AG04450 (cell line): ENCODE data around the gene KIAA1328. TPM values are rescaled to one million over a fixed set of nuclear protein-coding genes. Genes with fewer than 3 reads are reported as not detected.

ENCODE experiments used
- CTCF ChIA-PET: fragments of 300-600, 350-600 bp; formaldehyde crosslinking; extraction: SDS; loops from one replicate; lab custom pipeline; 2022; ENCODE audit warnings: antibody characterized with exemption, inconsistent platforms; lab: Charles Lee
- POLR2A ChIA-PET: fragments of 350-600 bp; formaldehyde crosslinking; extraction: SDS; loops from one replicate; lab custom pipeline; 2021; ENCODE audit warnings: antibody characterized with exemption, inconsistent platforms; lab: Yijun Ruan, JAX
- DNase-seq: peaks from one replicate; pipeline ENCODE4 v3.0.0-alpha.2; 2011; ENCODE audit warnings: low read depth, low spot score
- H3K27ac ChIP-seq: one replicate; pipeline ENCODE4 v1.5.1; 2012; ENCODE audit warnings: low read depth, low read length, control low read depth
- H3K27me3 ChIP-seq: one replicate; pipeline ENCODE4 v1.6.0; 2012; ENCODE audit warnings: low read length; ENCODE audit not compliant: control insufficient read depth, insufficient read depth
- H3K4me3 ChIP-seq: 2 replicates; pipeline ENCODE4 v1.5.1; 2011; ENCODE audit warnings: mild to moderate bottlenecking, low read depth, low read length, control low read depth
- H3K9me3 ChIP-seq: 2 replicates; pipeline ENCODE4 v1.5.1; 2012; ENCODE audit warnings: low read length; ENCODE audit not compliant: control insufficient read depth, insufficient read depth
- polyA plus RNA-seq: library from polyadenylated mRNA; depleted of rRNA; stranded (reverse); fragments of >200 nt; gene quantifications from 2 replicates; pipeline ENCODE4 v1.2.3, GENCODE V29; 2011
- TF ChIP-seq, protein P1 (sequence below): IDR thresholded peaks from 2 replicates; pipeline ENCODE4 v1.5.1; 2011; ENCODE audit warnings: low read depth, low read length, control low read depth, inconsistent platforms

The KIAA1328 gene
- polyA plus RNA-seq, 1 experiment, result 3.9 TPM

DNA sequence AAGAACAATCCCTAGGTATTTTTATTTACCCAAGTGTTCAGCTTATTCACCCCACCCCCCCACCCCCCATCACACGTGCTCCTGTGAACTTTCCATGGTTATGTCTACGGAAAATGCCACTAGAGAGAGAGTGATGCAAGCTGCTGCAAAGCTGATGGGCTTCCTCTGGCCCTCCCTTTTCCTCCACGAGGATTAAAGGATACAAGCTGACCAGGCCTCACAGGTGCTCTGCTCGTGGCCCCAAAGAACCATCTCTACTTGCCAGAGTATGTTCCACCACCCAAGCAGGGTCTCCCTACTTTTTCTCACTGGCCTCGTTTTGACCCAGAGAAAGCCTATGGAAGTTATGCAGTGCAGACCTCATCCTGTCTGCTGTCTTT, 394.1 kb downstream of the KIAA1328 start:
- Histone ChIP-seq H3K9me3 (no peaks in the 10 kb centered on the region), H3K4me3 (no peak overlapping the region), H3K27ac (no peak overlapping the region), H3K27me3 (no peaks in the 10 kb centered on the region)
- POLR2A ChIA-PET, result no interaction called here
- CTCF ChIA-PET, result interaction anchor here (0.6 kb wide), 1 partner anchor 292 kb away, joined by 3 read pairs; no protein-coding TSS in a partner anchor
- no peak for DNase-seq
- TF ChIP-seq, protein P1, sequence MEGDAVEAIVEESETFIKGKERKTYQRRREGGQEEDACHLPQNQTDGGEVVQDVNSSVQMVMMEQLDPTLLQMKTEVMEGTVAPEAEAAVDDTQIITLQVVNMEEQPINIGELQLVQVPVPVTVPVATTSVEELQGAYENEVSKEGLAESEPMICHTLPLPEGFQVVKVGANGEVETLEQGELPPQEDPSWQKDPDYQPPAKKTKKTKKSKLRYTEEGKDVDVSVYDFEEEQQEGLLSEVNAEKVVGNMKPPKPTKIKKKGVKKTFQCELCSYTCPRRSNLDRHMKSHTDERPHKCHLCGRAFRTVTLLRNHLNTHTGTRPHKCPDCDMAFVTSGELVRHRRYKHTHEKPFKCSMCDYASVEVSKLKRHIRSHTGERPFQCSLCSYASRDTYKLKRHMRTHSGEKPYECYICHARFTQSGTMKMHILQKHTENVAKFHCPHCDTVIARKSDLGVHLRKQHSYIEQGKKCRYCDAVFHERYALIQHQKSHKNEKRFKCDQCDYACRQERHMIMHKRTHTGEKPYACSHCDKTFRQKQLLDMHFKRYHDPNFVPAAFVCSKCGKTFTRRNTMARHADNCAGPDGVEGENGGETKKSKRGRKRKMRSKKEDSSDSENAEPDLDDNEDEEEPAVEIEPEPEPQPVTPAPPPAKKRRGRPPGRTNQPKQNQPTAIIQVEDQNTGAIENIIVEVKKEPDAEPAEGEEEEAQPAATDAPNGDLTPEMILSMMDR, result no peak

DNA sequence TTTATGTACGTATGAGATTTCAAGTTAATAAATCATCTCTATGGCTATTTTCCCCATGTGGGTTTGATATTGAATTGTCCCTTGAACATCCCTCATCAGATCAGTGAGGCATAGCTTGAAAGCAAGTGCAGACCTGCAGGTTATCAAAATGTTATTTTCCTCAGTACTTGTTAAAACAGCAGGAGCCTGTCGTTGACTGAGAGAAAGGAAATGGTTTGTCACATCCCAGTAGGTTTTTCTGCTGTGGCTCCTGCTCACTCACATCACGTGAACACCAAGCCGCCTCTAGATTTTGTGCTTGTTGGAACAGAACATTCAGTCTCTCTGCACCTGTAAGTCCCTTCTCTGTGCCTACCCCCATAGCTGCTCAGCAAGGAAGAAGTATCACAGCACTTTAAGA, 396.4 kb downstream of the KIAA1328 start:
- CTCF ChIA-PET, result no interaction called here

DNA sequence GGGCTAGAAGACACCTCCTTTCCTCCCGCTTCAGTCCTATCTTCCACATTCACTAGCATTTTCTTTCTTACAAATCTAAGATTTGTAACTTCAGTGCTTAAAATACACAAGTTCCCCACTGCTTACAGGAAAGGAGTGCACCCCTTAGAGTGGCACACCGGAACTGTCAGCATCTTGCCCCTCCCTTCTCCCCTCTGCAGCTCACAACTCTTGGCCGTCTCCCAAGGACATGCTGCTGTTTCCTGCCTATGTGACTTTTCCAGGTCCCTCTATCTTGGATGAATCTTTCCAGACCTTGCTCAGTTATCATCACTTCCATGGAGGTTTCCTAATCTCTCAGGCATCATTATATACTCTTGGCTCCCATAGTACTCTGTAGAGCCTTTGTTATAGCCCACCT, 401.8 kb downstream of the KIAA1328 start:
- H3K9me3 ChIP-seq, result no peaks in the 10 kb centered on the region
- no peak overlapping the region for H3K4me3 ChIP-seq
- DNase-seq, result no peak
- H3K27me3 ChIP-seq, result no peaks in the 10 kb centered on the region
- TF ChIP-seq, protein P1, result no peak
- ChIA-PET CTCF (no interaction called here), POLR2A (no interaction called here)
- H3K27ac ChIP-seq, result no peak overlapping the region

More for the DNA sequence above, 396.4 kb downstream of the KIAA1328 start:
- H3K9me3 ChIP-seq, result no peaks in the 10 kb centered on the region
- POLR2A ChIA-PET, result no interaction called here
- H3K27me3 ChIP-seq, result no peaks in the 10 kb centered on the region
- H3K27ac ChIP-seq, result no peak overlapping the region
- no peak overlapping the region for H3K4me3 ChIP-seq
- DNase-seq, result no peak
- TF ChIP-seq, protein P1, result no peak

DNA sequence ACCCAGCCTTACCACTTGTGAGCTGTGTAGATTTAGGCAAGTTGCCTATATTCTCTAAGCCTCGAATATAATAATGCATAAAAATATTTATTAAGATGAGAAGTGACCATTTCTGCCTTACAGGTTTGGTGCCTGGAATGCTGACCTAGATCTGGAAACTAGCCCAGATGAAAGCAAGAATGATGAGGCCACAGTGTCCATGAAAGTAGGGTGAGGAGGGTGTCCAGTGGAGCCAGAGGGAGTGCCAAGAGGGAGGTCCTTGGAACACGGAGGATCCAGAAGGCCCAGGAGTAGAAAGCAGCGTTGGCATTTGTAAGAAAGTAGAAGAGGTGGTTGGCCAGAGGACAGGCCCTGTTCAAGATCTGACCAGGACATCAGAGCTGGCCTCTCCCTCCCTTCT, 402.3 kb downstream of the KIAA1328 start:
- Histone ChIP-seq H3K27ac (no peak overlapping the region), H3K27me3 (no peaks in the 10 kb centered on the region), H3K9me3 (no peaks in the 10 kb centered on the region), H3K4me3 (no peak overlapping the region)
- ChIA-PET CTCF (no interaction called here), POLR2A (no interaction called here)
- DNase-seq, result no peak
- TF ChIP-seq, protein P1, result no peak

GRCh38 chr18:37235583-37235982, 406.7 kb downstream of the KIAA1328 start:
- ChIA-PET POLR2A (no interaction called here), CTCF (no interaction called here)
- TF ChIP-seq, protein P1, result no peak
- no peak for DNase-seq
- Histone ChIP-seq H3K27ac (no peak overlapping the region), H3K4me3 (no peak overlapping the region), H3K9me3 (no peaks in the 10 kb centered on the region), H3K27me3 (peaks cover 6% of the 10 kb centered on the region)
